Activated CD4-positive, alpha-beta memory T cell treated with anti-CD3 and anti-CD28 coated beads, Interleukin-2, amount 10 ng/mL, durations not matched to agents 7 days and 5 days (primary cell): ENCODE measurements around the gene ABCC3. TPM values are rescaled to one million over a fixed set of nuclear protein-coding genes. Genes with fewer than 3 reads are reported as not detected.

Experiments used
- CTCF ChIA-PET: fragments of 350-600 bp; sonication (Branson Sonifier 250); formaldehyde crosslinking; loops from one replicate; lab custom pipeline; 2021; ENCODE audit warnings: antibody characterized with exemption, inconsistent platforms; lab: Charles Lee
- POLR2A ChIA-PET: fragments of 350-600 bp; sonication (Branson Sonifier 250); formaldehyde crosslinking; loops from one replicate; lab custom pipeline; 2021; ENCODE audit warnings: antibody characterized with exemption; lab: Charles Lee
- DNase-seq: peaks from one replicate; pipeline ENCODE4 v3.0.0-alpha.2; 2020
- H3K27ac Mint-ChIP-seq: one replicate; pipeline ENCODE4 v1.8.0; 2021; ENCODE audit warnings: mild to moderate bottlenecking, mixed read lengths
- H3K27me3 Mint-ChIP-seq: one replicate; pipeline ENCODE4 v1.8.0; 2021; ENCODE audit warnings: mixed read lengths
- H3K36me3 Mint-ChIP-seq: one replicate; pipeline ENCODE4 v1.8.0; 2021; ENCODE audit warnings: low read depth, mixed read lengths
- H3K4me1 Mint-ChIP-seq: one replicate; pipeline ENCODE4 v1.8.0; 2021; ENCODE audit warnings: mixed read lengths
- H3K4me3 Mint-ChIP-seq: one replicate; pipeline ENCODE4 v1.8.0; 2021; ENCODE audit warnings: mild to moderate bottlenecking, mixed read lengths
- H3K9me3 Mint-ChIP-seq: one replicate; pipeline ENCODE4 v1.8.0; 2021; ENCODE audit warnings: mixed read lengths
- total RNA-seq, 2 experiments: library from RNA; stranded (reverse); gene quantifications; one replicate each; pipeline ENCODE4 v1.2.3, GENCODE V29; 2021

Gene ABCC3
- total RNA-seq, 2 experiments from 2014 or later: 0.25 TPM; not detected in 1

GRCh38 chr17:50594892-50595291 is 39.8 kb upstream of the ABCC3 start:
- Mint-ChIP-seq H3K27me3 (no peaks in the 10 kb centered on the region), H3K27ac (no peak overlapping the region), H3K4me3 (no peak overlapping the region), H3K9me3 (no peaks in the 10 kb centered on the region), H3K4me1 (no peaks in the 10 kb centered on the region), H3K36me3 (no peaks in the 10 kb centered on the region)
- ChIA-PET CTCF (no interaction called here), POLR2A (no interaction called here)
- no peak for DNase-seq

- no peaks in the 10 kb centered on the region for H3K9me3 Mint-ChIP-seq
Observed at GRCh38 chr17:50596191-50597037, 38.3 kb upstream of the ABCC3 start.

GRCh38 chr17:50598487-50598886 is 36.2 kb upstream of the ABCC3 start:
- Mint-ChIP-seq H3K27ac (no peak overlapping the region), H3K27me3 (peaks cover 5% of the 10 kb centered on the region), H3K9me3 (no peaks in the 10 kb centered on the region), H3K4me1 (no peaks in the 10 kb centered on the region), H3K4me3 (no peak overlapping the region), H3K36me3 (no peaks in the 10 kb centered on the region)
- DNase-seq: no peak
- ChIA-PET CTCF (no interaction called here), POLR2A (interaction anchor here (0.5 kb wide), 1 partner anchor 16 kb away, joined by 3 read pairs; no protein-coding TSS in a partner anchor)

More at GRCh38 chr17:50596191-50597037, 38.3 kb upstream of the ABCC3 start:
- no peak overlapping the region for H3K4me3 Mint-ChIP-seq
- DNase-seq: no peak
- ChIA-PET CTCF (no interaction called here), POLR2A (no interaction called here)
- no peaks in the 10 kb centered on the region for H3K36me3 Mint-ChIP-seq
- H3K27ac Mint-ChIP-seq: no peak overlapping the region
- no peaks in the 10 kb centered on the region for H3K27me3 Mint-ChIP-seq
- H3K4me1 Mint-ChIP-seq: no peaks in the 10 kb centered on the region

GRCh38 chr17:50599606-50600005 is 35.1 kb upstream of the ABCC3 start:
- CTCF ChIA-PET: interaction anchor here (0.6 kb wide), 1 partner anchor 11 kb away, joined by 3 read pairs; no protein-coding TSS in a partner anchor
- H3K36me3 Mint-ChIP-seq: no peaks in the 10 kb centered on the region

GRCh38 chr17:50601823-50602375 is 32.8 kb upstream of the ABCC3 start:
- ChIA-PET CTCF (no interaction called here), POLR2A (no interaction called here)
- Mint-ChIP-seq H3K27ac (no peak overlapping the region), H3K36me3 (no peaks in the 10 kb centered on the region), H3K9me3 (no peaks in the 10 kb centered on the region), H3K4me1 (no peaks in the 10 kb centered on the region), H3K4me3 (no peak overlapping the region), H3K27me3 (peaks cover 16% of the 10 kb centered on the region)
- no peak for DNase-seq

More at GRCh38 chr17:50599606-50600005, 35.1 kb upstream of the ABCC3 start:
- Mint-ChIP-seq H3K27me3 (peaks cover 5% of the 10 kb centered on the region), H3K4me1 (no peaks in the 10 kb centered on the region), H3K27ac (no peak overlapping the region), H3K4me3 (no peak overlapping the region), H3K9me3 (no peaks in the 10 kb centered on the region)
- no peak for DNase-seq
- POLR2A ChIA-PET: no interaction called here

- H3K27ac Mint-ChIP-seq: no peak overlapping the region
- H3K27me3 Mint-ChIP-seq: peaks cover 22% of the 10 kb centered on the region
- H3K4me1 Mint-ChIP-seq: no peaks in the 10 kb centered on the region
- no peaks in the 10 kb centered on the region for H3K36me3 Mint-ChIP-seq
- no peaks in the 10 kb centered on the region for H3K9me3 Mint-ChIP-seq
- DNase-seq: no peak
- no peak overlapping the region for H3K4me3 Mint-ChIP-seq
- ChIA-PET CTCF (no interaction called here), POLR2A (no interaction called here)
Observed at GRCh38 chr17:50602836-50603235, 31.8 kb upstream of the ABCC3 start.

GRCh38 chr17:50603340-50603739 is 31.3 kb upstream of the ABCC3 start:
- H3K27ac Mint-ChIP-seq: no peak overlapping the region
- H3K36me3 Mint-ChIP-seq: no peaks in the 10 kb centered on the region
- H3K4me1 Mint-ChIP-seq: no peaks in the 10 kb centered on the region
- H3K27me3 Mint-ChIP-seq: peaks cover 22% of the 10 kb centered on the region
- CTCF ChIA-PET: no interaction called here
- no peak for DNase-seq
- H3K4me3 Mint-ChIP-seq: no peak overlapping the region
- no peaks in the 10 kb centered on the region for H3K9me3 Mint-ChIP-seq
- POLR2A ChIA-PET: no interaction called here

GRCh38 chr17:50604513-50604912 is 30.2 kb upstream of the ABCC3 start:
- ChIA-PET POLR2A (no interaction called here), CTCF (no interaction called here)
- H3K9me3 Mint-ChIP-seq: no peaks in the 10 kb centered on the region
- H3K27me3 Mint-ChIP-seq: peaks cover 22% of the 10 kb centered on the region
- no peak overlapping the region for H3K4me3 Mint-ChIP-seq
- DNase-seq: no peak
- H3K36me3 Mint-ChIP-seq: no peaks in the 10 kb centered on the region
- H3K27ac Mint-ChIP-seq: no peak overlapping the region
- H3K4me1 Mint-ChIP-seq: no peaks in the 10 kb centered on the region

GRCh38 chr17:50605429-50605828 is 29.3 kb upstream of the ABCC3 start:
- H3K27me3 Mint-ChIP-seq: peaks cover 23% of the 10 kb centered on the region
- CTCF ChIA-PET: no interaction called here
- no peak overlapping the region for H3K27ac Mint-ChIP-seq
- POLR2A ChIA-PET: no interaction called here
- no peak overlapping the region for H3K4me3 Mint-ChIP-seq
- no peaks in the 10 kb centered on the region for H3K4me1 Mint-ChIP-seq
- no peaks in the 10 kb centered on the region for H3K9me3 Mint-ChIP-seq
- H3K36me3 Mint-ChIP-seq: no peaks in the 10 kb centered on the region
- DNase-seq: no peak

- no peak overlapping the region for H3K4me3 Mint-ChIP-seq
- ChIA-PET CTCF (no interaction called here), POLR2A (no interaction called here)
- H3K4me1 Mint-ChIP-seq: no peaks in the 10 kb centered on the region
- H3K27me3 Mint-ChIP-seq: peaks cover 24% of the 10 kb centered on the region
- no peak overlapping the region for H3K27ac Mint-ChIP-seq
- no peaks in the 10 kb centered on the region for H3K36me3 Mint-ChIP-seq
- H3K9me3 Mint-ChIP-seq: no peaks in the 10 kb centered on the region
- DNase-seq: no peak
Observed at GRCh38 chr17:50607522-50608175, 27.0 kb upstream of the ABCC3 start.

- ChIA-PET POLR2A (no interaction called here), CTCF (no interaction called here)
- Mint-ChIP-seq H3K36me3 (no peaks in the 10 kb centered on the region), H3K27ac (no peak overlapping the region), H3K4me3 (no peak overlapping the region), H3K4me1 (peaks cover under 1% of the 10 kb centered on the region), H3K27me3 (peaks cover 22% of the 10 kb centered on the region), H3K9me3 (no peaks in the 10 kb centered on the region)
- no peak for DNase-seq
Observed at GRCh38 chr17:50608700-50609379, 25.8 kb upstream of the ABCC3 start.

- Mint-ChIP-seq H3K27me3 (peaks cover 25% of the 10 kb centered on the region), H3K36me3 (no peaks in the 10 kb centered on the region), H3K4me3 (no peak overlapping the region), H3K4me1 (peaks cover 8% of the 10 kb centered on the region), H3K9me3 (no peaks in the 10 kb centered on the region), H3K27ac (no peak overlapping the region)
- ChIA-PET POLR2A (interaction anchor here (1.2 kb wide), 1 partner anchor 19 kb away, joined by 3 read pairs; no protein-coding TSS in a partner anchor), CTCF (interaction anchor here (1.3 kb wide), 1 partner anchor 10 kb away, joined by 3 read pairs; no protein-coding TSS in a partner anchor)
- DNase-seq: no peak
Observed at GRCh38 chr17:50609380-50610074, 25.2 kb upstream of the ABCC3 start.
